ENCODE results near the gene SWAP70.
A peak's percentile ranks its signal among the peaks of the same experiment; 100 is the strongest.

Gene SWAP70

DNA sequence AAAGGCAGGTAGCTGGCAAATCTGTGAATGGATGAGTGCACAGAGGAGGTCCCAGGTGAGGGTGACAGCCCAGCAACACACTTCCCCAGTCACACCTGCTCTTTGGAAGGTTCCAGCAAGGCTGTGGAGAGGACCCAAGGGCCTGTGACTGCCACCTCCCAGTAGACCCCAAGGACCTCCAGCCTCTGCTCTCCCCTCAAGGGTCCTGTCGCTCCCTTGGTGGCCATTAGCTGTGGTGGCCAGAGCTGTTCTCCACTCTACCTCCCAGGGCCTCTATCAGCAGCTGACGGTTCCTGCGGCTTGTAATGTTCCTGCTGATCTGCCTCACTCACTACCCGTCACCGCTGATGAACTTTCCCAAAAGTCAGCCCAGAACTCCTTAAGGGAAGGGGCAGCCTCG lies 93.0 kb downstream of the SWAP70 start:
- H3K27me3 ChIP-seq (ENCODE audit: control insufficient read depth, insufficient read depth, low read length): no peaks in the 10 kb centered on the region
- H3K4me3 ChIP-seq (ENCODE audit: low read length): no peak overlapping the region
- H3K9ac ChIP-seq (ENCODE audit: low read length): no peak overlapping the region
- peaks cover 4% of the 10 kb centered on the region for H3K36me3 ChIP-seq (ENCODE audit: control insufficient read depth, low read depth, low read length)
- no peaks in the 10 kb centered on the region for H3K9me3 ChIP-seq (ENCODE audit: control insufficient read depth, low read depth, low read length)
- H3K4me1 ChIP-seq (ENCODE audit: control insufficient read depth, low read depth, low read length): peaks cover 8% of the 10 kb centered on the region
- H3K27ac ChIP-seq (ENCODE audit: low read length): no peak overlapping the region

DNA sequence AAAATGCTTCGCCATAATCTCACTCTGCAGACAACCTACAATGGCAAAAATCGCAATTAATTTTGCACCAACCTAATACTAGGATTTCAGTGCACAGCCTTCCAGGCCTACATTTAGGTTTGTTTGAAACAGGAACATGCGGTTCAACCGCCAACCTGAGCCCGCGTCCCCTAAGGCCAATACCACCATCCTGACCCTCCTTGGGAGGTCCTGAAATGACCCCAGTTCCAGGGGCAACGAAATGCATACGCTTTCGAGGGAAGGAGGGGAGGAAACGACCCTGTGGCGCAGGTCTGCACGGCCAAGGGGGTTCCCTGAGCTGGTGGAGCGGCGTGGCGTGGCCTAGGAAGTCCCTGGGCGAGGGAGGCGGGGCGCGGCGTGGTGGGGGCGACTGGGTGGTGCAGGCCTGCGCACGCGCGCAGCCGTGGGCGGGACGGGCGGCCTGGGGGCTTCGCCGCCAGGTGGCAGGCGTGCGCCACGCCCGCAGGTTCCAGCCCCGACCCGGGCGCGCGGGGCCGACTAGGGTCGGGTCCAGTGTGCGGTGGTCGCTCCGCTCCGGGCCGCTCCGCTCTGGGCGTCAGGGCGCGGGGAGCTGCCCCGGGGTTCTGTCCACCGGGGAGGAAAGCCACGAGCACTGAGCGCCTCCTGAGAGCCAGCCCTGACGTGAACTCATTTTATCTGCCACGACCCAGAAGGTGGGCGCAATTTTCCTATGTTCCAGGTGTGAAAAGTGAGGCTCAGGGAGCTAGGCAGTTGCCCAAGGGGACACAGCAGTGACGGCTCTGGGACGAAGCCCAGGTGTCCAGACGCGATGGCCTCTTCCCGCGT lies 94.1 kb downstream of the SWAP70 start:
- Histone ChIP-seq H3K27ac (ENCODE audit: low read length) (no peak overlapping the region), H3K36me3 (ENCODE audit: control insufficient read depth, low read depth, low read length) (no peaks in the 10 kb centered on the region), H3K9ac (ENCODE audit: low read length) (peak overlapping the region; percentile 47), H3K27me3 (ENCODE audit: control insufficient read depth, insufficient read depth, low read length) (no peaks in the 10 kb centered on the region), H3K4me1 (ENCODE audit: control insufficient read depth, low read depth, low read length) (peaks cover 8% of the 10 kb centered on the region), H3K4me3 (ENCODE audit: low read length) (peak overlapping the region; percentile 55), H3K9me3 (ENCODE audit: control insufficient read depth, low read depth, low read length) (no peaks in the 10 kb centered on the region)

GRCh38 chr11:9758637-9759518 lies 95.0 kb downstream of the SWAP70 start:
- Histone ChIP-seq H3K9me3 (ENCODE audit: control insufficient read depth, low read depth, low read length) (no peaks in the 10 kb centered on the region), H3K4me1 (ENCODE audit: control insufficient read depth, low read depth, low read length) (peaks cover 8% of the 10 kb centered on the region), H3K9ac (ENCODE audit: low read length) (peak overlapping the region; percentile 47)

DNA sequence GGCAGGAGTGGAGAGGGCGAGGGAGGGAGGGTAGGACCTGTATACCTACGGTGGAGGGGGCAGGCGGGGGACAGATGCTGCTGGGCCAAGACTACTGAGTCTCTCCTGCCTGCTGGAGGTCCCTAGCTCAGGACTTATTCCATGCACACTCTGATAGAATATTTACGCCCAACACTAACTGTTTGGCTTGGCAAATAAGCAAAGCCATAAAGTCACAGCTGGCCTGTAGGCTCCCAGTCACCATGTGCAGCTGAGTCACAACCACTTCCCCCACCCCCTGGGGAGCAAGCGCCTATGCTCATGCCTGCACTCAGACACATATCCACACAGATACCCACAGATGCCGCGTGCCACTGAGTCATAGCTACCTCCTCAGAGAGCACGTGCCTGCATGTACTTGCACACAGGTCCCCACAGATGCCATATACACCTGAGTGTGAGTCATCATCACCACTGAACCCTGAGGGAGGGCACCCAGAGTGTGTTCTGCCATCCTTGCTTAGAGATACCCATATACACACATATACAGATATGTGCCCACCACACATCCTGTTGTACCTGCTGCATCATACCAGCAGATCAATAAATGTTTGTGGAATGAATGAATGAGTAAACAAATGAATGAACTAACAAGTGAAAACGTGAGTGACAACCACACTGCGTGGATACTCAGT lies 95.8 kb downstream of the SWAP70 start:
- Histone ChIP-seq H3K27me3 (ENCODE audit: control insufficient read depth, insufficient read depth, low read length) (no peaks in the 10 kb centered on the region), H3K9me3 (ENCODE audit: control insufficient read depth, low read depth, low read length) (no peaks in the 10 kb centered on the region), H3K4me1 (ENCODE audit: control insufficient read depth, low read depth, low read length) (peaks cover 8% of the 10 kb centered on the region), H3K4me3 (ENCODE audit: low read length) (no peak overlapping the region), H3K27ac (ENCODE audit: low read length) (no peak overlapping the region), H3K9ac (ENCODE audit: low read length) (no peak overlapping the region), H3K36me3 (ENCODE audit: control insufficient read depth, low read depth, low read length) (no peaks in the 10 kb centered on the region)

More at GRCh38 chr11:9758637-9759518, 95.0 kb downstream of the SWAP70 start:
- H3K27ac ChIP-seq (ENCODE audit: low read length): no peak overlapping the region
- no peaks in the 10 kb centered on the region for H3K36me3 ChIP-seq (ENCODE audit: control insufficient read depth, low read depth, low read length)
- peak overlapping the region; percentile 55 for H3K4me3 ChIP-seq (ENCODE audit: low read length)
- no peaks in the 10 kb centered on the region for H3K27me3 ChIP-seq (ENCODE audit: control insufficient read depth, insufficient read depth, low read length)

DNA sequence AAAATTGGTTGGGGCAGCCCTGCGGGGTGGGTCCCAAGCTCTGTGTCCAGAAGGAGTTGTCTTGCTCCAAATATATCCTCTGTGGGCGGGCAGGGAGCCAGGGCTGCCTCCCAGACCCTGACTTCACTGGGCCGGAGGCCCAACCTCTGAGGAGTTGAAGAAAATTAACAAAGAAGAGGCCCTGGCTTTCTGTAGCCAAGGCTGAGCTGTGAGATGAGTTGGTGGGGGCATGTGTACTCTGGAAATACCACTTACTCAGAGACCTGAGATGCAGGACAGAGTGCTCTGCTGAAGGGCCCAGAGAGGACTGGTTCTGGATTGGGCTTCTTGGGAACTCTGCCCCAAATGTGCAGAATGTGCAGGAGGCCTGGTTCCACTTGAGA lies 96.3 kb downstream of the SWAP70 start:
- no peaks in the 10 kb centered on the region for H3K9me3 ChIP-seq (ENCODE audit: control insufficient read depth, low read depth, low read length)
- no peak overlapping the region for H3K9ac ChIP-seq (ENCODE audit: low read length)
- H3K4me1 ChIP-seq (ENCODE audit: control insufficient read depth, low read depth, low read length): peaks cover 9% of the 10 kb centered on the region
- H3K27ac ChIP-seq (ENCODE audit: low read length): no peak overlapping the region
- no peaks in the 10 kb centered on the region for H3K27me3 ChIP-seq (ENCODE audit: control insufficient read depth, insufficient read depth, low read length)
- H3K36me3 ChIP-seq (ENCODE audit: control insufficient read depth, low read depth, low read length): no peaks in the 10 kb centered on the region
- no peak overlapping the region for H3K4me3 ChIP-seq (ENCODE audit: low read length)

- H3K9me3 ChIP-seq (ENCODE audit: control insufficient read depth, low read depth, low read length): no peaks in the 10 kb centered on the region
- H3K9ac ChIP-seq (ENCODE audit: low read length): no peak overlapping the region
- H3K27ac ChIP-seq (ENCODE audit: low read length): no peak overlapping the region
- no peaks in the 10 kb centered on the region for H3K36me3 ChIP-seq (ENCODE audit: control insufficient read depth, low read depth, low read length)
- no peak overlapping the region for H3K4me3 ChIP-seq (ENCODE audit: low read length)
- H3K4me1 ChIP-seq (ENCODE audit: control insufficient read depth, low read depth, low read length): peaks cover 16% of the 10 kb centered on the region
- H3K27me3 ChIP-seq (ENCODE audit: control insufficient read depth, insufficient read depth, low read length): no peaks in the 10 kb centered on the region
Measured at GRCh38 chr11:9761441-9761945, 97.6 kb downstream of the SWAP70 start.

DNA sequence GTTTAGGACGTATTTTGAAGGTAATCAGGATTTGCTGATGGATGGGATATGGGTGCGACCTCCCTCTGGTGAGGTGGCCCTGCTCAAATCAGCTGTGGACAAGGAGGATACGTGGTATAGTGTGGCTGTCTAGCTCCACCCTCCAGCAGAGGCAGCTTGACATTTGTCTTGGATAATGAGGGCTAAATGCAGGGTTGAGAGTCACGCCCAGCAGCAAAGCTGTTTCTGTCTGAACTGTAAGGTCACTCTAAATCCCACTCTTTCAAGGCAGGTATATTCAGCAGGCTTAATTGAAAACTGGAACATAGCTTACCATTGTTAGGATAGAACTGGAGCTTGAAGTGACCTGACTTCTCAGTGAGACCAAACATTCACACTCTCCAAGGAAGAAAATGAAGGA lies 98.7 kb downstream of the SWAP70 start:
- no peaks in the 10 kb centered on the region for H3K9me3 ChIP-seq (ENCODE audit: control insufficient read depth, low read depth, low read length)
- H3K27me3 ChIP-seq (ENCODE audit: control insufficient read depth, insufficient read depth, low read length): no peaks in the 10 kb centered on the region
- H3K9ac ChIP-seq (ENCODE audit: low read length): no peak overlapping the region
- H3K4me3 ChIP-seq (ENCODE audit: low read length): no peak overlapping the region
- H3K27ac ChIP-seq (ENCODE audit: low read length): no peak overlapping the region
- H3K4me1 ChIP-seq (ENCODE audit: control insufficient read depth, low read depth, low read length): peaks cover 14% of the 10 kb centered on the region
- no peaks in the 10 kb centered on the region for H3K36me3 ChIP-seq (ENCODE audit: control insufficient read depth, low read depth, low read length)

DNA sequence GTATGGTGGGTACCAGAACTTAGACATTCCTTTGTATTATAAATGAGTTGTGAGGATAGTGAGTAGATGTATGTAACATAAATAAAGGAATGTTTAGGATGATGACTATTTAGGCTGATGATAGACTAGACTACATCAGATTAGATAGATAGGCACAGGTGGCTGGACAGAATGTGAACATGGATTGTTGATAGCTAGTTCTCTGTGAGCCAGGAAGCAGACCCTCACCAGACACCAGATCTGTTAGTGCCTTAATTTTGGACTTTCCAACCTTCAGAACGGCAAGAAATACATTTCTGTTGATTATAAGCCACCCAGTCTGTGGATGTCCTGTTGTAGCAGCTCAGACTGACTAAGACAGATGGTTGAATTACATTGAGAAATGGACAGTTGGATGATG lies 99.4 kb downstream of the SWAP70 start:
- no peaks in the 10 kb centered on the region for H3K9me3 ChIP-seq (ENCODE audit: control insufficient read depth, low read depth, low read length)
- no peak overlapping the region for H3K4me3 ChIP-seq (ENCODE audit: low read length)
- no peaks in the 10 kb centered on the region for H3K27me3 ChIP-seq (ENCODE audit: control insufficient read depth, insufficient read depth, low read length)
- H3K36me3 ChIP-seq (ENCODE audit: control insufficient read depth, low read depth, low read length): no peaks in the 10 kb centered on the region
- H3K27ac ChIP-seq (ENCODE audit: low read length): no peak overlapping the region
- peaks cover 10% of the 10 kb centered on the region for H3K4me1 ChIP-seq (ENCODE audit: control insufficient read depth, low read depth, low read length)
- no peak overlapping the region for H3K9ac ChIP-seq (ENCODE audit: low read length)

- no peak overlapping the region for H3K27ac ChIP-seq (ENCODE audit: low read length)
- H3K27me3 ChIP-seq (ENCODE audit: control insufficient read depth, insufficient read depth, low read length): no peaks in the 10 kb centered on the region
- H3K9me3 ChIP-seq (ENCODE audit: control insufficient read depth, low read depth, low read length): no peaks in the 10 kb centered on the region
- H3K9ac ChIP-seq (ENCODE audit: low read length): no peak overlapping the region
- no peaks in the 10 kb centered on the region for H3K36me3 ChIP-seq (ENCODE audit: control insufficient read depth, low read depth, low read length)
- H3K4me3 ChIP-seq (ENCODE audit: low read length): no peak overlapping the region
- H3K4me1 ChIP-seq (ENCODE audit: control insufficient read depth, low read depth, low read length): peaks cover 8% of the 10 kb centered on the region
Measured at GRCh38 chr11:9765320-9766101, 101.6 kb downstream of the SWAP70 start.

GRCh38 chr11:9769621-9770020 lies 105.7 kb downstream of the SWAP70 start:
- no peaks in the 10 kb centered on the region for H3K27me3 ChIP-seq (ENCODE audit: control insufficient read depth, insufficient read depth, low read length)
- H3K27ac ChIP-seq (ENCODE audit: low read length): no peak overlapping the region
- H3K9me3 ChIP-seq (ENCODE audit: control insufficient read depth, low read depth, low read length): no peaks in the 10 kb centered on the region
- no peaks in the 10 kb centered on the region for H3K36me3 ChIP-seq (ENCODE audit: control insufficient read depth, low read depth, low read length)
- no peak overlapping the region for H3K9ac ChIP-seq (ENCODE audit: low read length)
- H3K4me1 ChIP-seq (ENCODE audit: control insufficient read depth, low read depth, low read length): peaks cover 8% of the 10 kb centered on the region
- no peak overlapping the region for H3K4me3 ChIP-seq (ENCODE audit: low read length)
